Hepatocyte (in vitro differentiated cells): Measurements from ENCODE around the gene STAT5A.

Source experiments
- EZH2 ChIP-seq: fragments of 200-600 bp; sonication (generic); IDR thresholded peaks from 2 replicates; pipeline ENCODE4 v1.6.1; 2016; ENCODE audit warnings: antibody characterized with exemption, mild to moderate bottlenecking, borderline replicate concordance
- TF ChIP-seq, protein P1 (sequence below): fragments of 200-600 bp; sonication (generic); IDR thresholded peaks from 2 replicates; pipeline ENCODE4 v1.5.1; 2016; ENCODE audit warnings: antibody characterized with exemption, mild to moderate bottlenecking; ENCODE audit not compliant: poor library complexity

GRCh38 chr17:42354956-42355843, 66.9 kb downstream of the STAT5A start:
- TF ChIP-seq, protein P1, sequence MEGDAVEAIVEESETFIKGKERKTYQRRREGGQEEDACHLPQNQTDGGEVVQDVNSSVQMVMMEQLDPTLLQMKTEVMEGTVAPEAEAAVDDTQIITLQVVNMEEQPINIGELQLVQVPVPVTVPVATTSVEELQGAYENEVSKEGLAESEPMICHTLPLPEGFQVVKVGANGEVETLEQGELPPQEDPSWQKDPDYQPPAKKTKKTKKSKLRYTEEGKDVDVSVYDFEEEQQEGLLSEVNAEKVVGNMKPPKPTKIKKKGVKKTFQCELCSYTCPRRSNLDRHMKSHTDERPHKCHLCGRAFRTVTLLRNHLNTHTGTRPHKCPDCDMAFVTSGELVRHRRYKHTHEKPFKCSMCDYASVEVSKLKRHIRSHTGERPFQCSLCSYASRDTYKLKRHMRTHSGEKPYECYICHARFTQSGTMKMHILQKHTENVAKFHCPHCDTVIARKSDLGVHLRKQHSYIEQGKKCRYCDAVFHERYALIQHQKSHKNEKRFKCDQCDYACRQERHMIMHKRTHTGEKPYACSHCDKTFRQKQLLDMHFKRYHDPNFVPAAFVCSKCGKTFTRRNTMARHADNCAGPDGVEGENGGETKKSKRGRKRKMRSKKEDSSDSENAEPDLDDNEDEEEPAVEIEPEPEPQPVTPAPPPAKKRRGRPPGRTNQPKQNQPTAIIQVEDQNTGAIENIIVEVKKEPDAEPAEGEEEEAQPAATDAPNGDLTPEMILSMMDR = no peak
- no peak for TF ChIP-seq EZH2
